Body of pancreas (tissue), 4 donors: ENCODE data around the gene SLC10A7. TPM values are rescaled to one million over a fixed set of nuclear protein-coding genes. Genes with fewer than 3 reads are reported as not detected.

Source experiments
- ATAC-seq: fragments of 150-250 bp; one replicate; pipeline ENCODE4 v1.9.1; 2016
- DNase-seq, 4 donors: peaks; one replicate each; pipeline ENCODE4 v3.0.0-alpha.2; 2019
- H3K27ac ChIP-seq, 4 donors: fragments of 200-600 bp; sonication (generic); 1 replicate in 3 of 4; 2 replicates in 1 of 4; pipeline versions ENCODE4 v1.5.1 to v1.6.1; 2016 to 2019; ENCODE audit warnings: mild to moderate bottlenecking in 1 of 4, mixed read lengths in 1 of 4, moderate library complexity in 1 of 4
- H3K27me3 ChIP-seq, 2 donors: fragments of 200-600 bp; sonication (generic); one replicate each; pipeline ENCODE4 v1.6.0; 2016; ENCODE audit warnings: mild to moderate bottlenecking in 1 of 2
- H3K36me3 ChIP-seq, 2 donors: fragments of 200-600 bp; sonication (generic); replicated peaks in 1 of 2; 2 replicates each; pipeline ENCODE4 v1.5.1; 2016; ENCODE audit warnings: low read depth in 2 of 2; ENCODE audit not compliant: insufficient read depth in 1 of 2
- H3K4me1 ChIP-seq: fragments of 200-600 bp; sonication (generic); one replicate; pipeline ENCODE4 v1.6.0; 2016
- H3K4me3 ChIP-seq, 2 donors: fragments of 200-600 bp; sonication (generic); 1 replicate in 1 of 2; 2 replicates in 1 of 2; pipeline ENCODE4 v1.5.1; 2016 to 2019
- H3K9me3 ChIP-seq, 3 donors: fragments of 200-600 bp; sonication (generic); 1 replicate in 2 of 3; 2 replicates in 1 of 3; pipeline ENCODE4 v1.5.1; 2016
- CTCF ChIP-seq, 7 experiments: fragments of 450-650 bp in 4 of 7; fragments of 200-600 bp in 3 of 7; sonication (generic) in 3 of 7; IDR thresholded peaks; one replicate each; pipeline ENCODE4 v1.5.1; 2016 to 2019; ENCODE audit warnings: antibody characterized with exemption in 7 of 7
- POLR2A ChIP-seq, 3 donors: fragments of 450-650 bp; IDR thresholded peaks; one replicate each; pipeline ENCODE4 v1.6.1; 2016; ENCODE audit warnings: antibody characterized with exemption in 3 of 3, mild to moderate bottlenecking in 2 of 3
- WGBS, 2 donors: methylation state at CpG; one replicate each; pipeline ENCODE4 v1.1.5; 2017; 5-methylcytosine and 5-hydroxymethylcytosine counted together
- intact Hi-C: fragments of 100-400 bp; cut with DNase I; formaldehyde crosslinking; loops from one replicate; pipeline ENCODE4 v1.15.1; 2023
- total RNA-seq, 2 donors: library from RNA; depleted of rRNA; stranded (reverse); fragments of >200 nt; gene quantifications; one replicate each; pipeline ENCODE4 v1.1.0, GENCODE V29; 2016

The SLC10A7 gene
- total RNA-seq, 2 donors from 2014 or later, result 10.4 to 13.5 TPM

- H3K36me3 ChIP-seq, result no peaks in the 10 kb centered on the region
- H3K4me1 ChIP-seq, result no peaks in the 10 kb centered on the region
- DNase-seq, result no peak
- intact Hi-C loops, result no loop called here
- 83 to 95% methylated on average over 3 to 6 of the region's 6 CpGs for WGBS, 2 donors
- no peaks in the 10 kb centered on the region for H3K27me3 ChIP-seq
- no peaks in the 10 kb centered on the region for H3K9me3 ChIP-seq
- H3K4me3 ChIP-seq, result no peak overlapping the region
- ATAC-seq, result no peak
- H3K27ac ChIP-seq, result no peak overlapping the region
- TF ChIP-seq POLR2A (IDR thresholded peaks at IDR 0.05), result no peak
Measured at GRCh38 chr4:146327859-146328650, 193.7 kb downstream of the SLC10A7 start.

- Histone ChIP-seq H3K27ac (no peak overlapping the region), H3K4me3 (no peak overlapping the region), H3K36me3 (no peaks in the 10 kb centered on the region), H3K4me1 (no peaks in the 10 kb centered on the region), H3K27me3 (no peaks in the 10 kb centered on the region), H3K9me3 (no peaks in the 10 kb centered on the region)
- no peak for ATAC-seq
- no peak for DNase-seq
- TF ChIP-seq POLR2A (IDR thresholded peaks at IDR 0.05) (no peak), CTCF (IDR thresholded peaks at IDR 0.05) (no peak)
- intact Hi-C loops, result no loop called here
Measured at GRCh38 chr4:146318894-146319293, 202.8 kb downstream of the SLC10A7 start.

- Histone ChIP-seq H3K27ac (no peak overlapping the region), H3K36me3 (no peaks in the 10 kb centered on the region), H3K9me3 (no peaks in the 10 kb centered on the region), H3K4me3 (no peak overlapping the region), H3K4me1 (no peaks in the 10 kb centered on the region), H3K27me3 (no peaks in the 10 kb centered on the region)
- WGBS, 2 donors, result 92 to 100% methylated on average over 1 of the region's 1 CpG
- TF ChIP-seq CTCF (IDR thresholded peaks at IDR 0.05), result no peak
- TF ChIP-seq POLR2A (IDR thresholded peaks at IDR 0.05), result no peak
- intact Hi-C loops, result no loop called here
- ATAC-seq (no peak), DNase-seq (no peak)
Measured at GRCh38 chr4:146317783-146318182, 204.0 kb downstream of the SLC10A7 start.

GRCh38 chr4:146315184-146315583 lies 206.6 kb downstream of the SLC10A7 start:
- H3K27ac ChIP-seq, result no peak overlapping the region
- no peak overlapping the region for H3K4me3 ChIP-seq
- no peak for DNase-seq
- WGBS, 2 donors, result 96 to 100% methylated on average over 1 of the region's 1 CpG
- TF ChIP-seq CTCF (IDR thresholded peaks at IDR 0.05) (no peak), POLR2A (IDR thresholded peaks at IDR 0.05) (no peak)
- no peaks in the 10 kb centered on the region for H3K4me1 ChIP-seq
- no peaks in the 10 kb centered on the region for H3K27me3 ChIP-seq
- intact Hi-C loops, result no loop called here
- no peaks in the 10 kb centered on the region for H3K36me3 ChIP-seq
- no peak for ATAC-seq
- no peaks in the 10 kb centered on the region for H3K9me3 ChIP-seq

- ATAC-seq (no peak), DNase-seq (no peak)
- Histone ChIP-seq H3K27me3 (no peaks in the 10 kb centered on the region), H3K27ac (no peak overlapping the region), H3K4me1 (no peaks in the 10 kb centered on the region), H3K9me3 (no peaks in the 10 kb centered on the region), H3K36me3 (no peaks in the 10 kb centered on the region), H3K4me3 (no peak overlapping the region)
- WGBS, 2 donors, result 82 to 89% methylated on average over 3 of the region's 3 CpGs
- intact Hi-C loops, result no loop called here
- TF ChIP-seq CTCF (IDR thresholded peaks at IDR 0.05), result no peak
- TF ChIP-seq POLR2A (IDR thresholded peaks at IDR 0.05), result no peak
Measured at GRCh38 chr4:146311238-146311970, 210.3 kb downstream of the SLC10A7 start.
